22Rv1 (cell line): Measurements from ENCODE around the gene PLD5.

ENCODE experiments used
- CTCF ChIP-seq: fragments of 450-650 bp; IDR thresholded peaks from 2 replicates; pipeline ENCODE4 v1.5.1; 2017; ENCODE audit warnings: mild to moderate bottlenecking
- ZFX ChIP-seq: fragments of 450-650 bp; IDR thresholded peaks from 2 replicates; pipeline ENCODE4 v1.6.1; 2017; ENCODE audit warnings: antibody characterized with exemption, borderline replicate concordance

GRCh38 chr1:242522996-242523718, 1.3 kb downstream of the PLD5 start:
- TF ChIP-seq CTCF (no peak), ZFX (no peak)
